Medulla oblongata (tissue), 1 donor: Measurements from ENCODE around the gene PRCC.

ENCODE experiments used
- DNase-seq: peaks from one replicate; pipeline ENCODE4 v3.0.0-alpha.2; 2015; ENCODE audit errors: extremely low spot score

Gene PRCC

DNA sequence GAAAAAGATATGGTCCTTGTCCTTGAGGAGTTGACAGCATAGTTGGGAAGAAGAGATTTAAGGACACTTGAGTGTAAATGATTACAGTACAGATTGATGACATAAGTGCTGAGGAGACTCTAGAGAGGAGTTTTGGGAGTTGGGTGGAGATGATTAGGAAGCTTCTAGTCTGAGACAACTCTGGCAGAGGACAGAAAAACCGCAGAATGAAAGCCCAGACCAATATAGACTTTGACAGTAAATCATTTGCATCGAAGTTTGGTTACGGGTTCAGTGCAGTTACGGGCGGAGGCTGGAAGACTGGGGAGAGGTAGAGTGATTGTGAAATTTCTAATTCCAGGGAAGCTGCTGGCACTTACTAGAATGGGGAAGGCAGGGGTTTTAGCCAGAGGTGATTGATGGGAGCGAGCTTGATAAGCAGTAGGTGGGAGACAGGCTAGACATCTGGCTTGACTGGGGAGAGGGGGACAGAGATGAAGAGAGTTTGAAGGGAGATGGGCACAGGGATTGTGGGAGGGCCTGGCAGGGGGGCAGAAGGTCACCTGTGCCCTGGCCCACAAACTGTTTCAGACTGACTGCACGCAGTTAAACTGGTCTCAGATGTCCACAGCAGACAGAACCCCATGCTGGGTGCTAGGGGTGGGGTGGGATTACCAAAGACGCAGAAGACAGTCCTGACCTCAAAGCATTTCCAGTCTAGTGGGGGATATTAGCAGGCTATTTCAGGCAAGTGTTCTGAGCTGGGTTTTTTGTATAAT is 29.2 kb downstream of the PRCC start:
- DNase-seq: no peak

DNA sequence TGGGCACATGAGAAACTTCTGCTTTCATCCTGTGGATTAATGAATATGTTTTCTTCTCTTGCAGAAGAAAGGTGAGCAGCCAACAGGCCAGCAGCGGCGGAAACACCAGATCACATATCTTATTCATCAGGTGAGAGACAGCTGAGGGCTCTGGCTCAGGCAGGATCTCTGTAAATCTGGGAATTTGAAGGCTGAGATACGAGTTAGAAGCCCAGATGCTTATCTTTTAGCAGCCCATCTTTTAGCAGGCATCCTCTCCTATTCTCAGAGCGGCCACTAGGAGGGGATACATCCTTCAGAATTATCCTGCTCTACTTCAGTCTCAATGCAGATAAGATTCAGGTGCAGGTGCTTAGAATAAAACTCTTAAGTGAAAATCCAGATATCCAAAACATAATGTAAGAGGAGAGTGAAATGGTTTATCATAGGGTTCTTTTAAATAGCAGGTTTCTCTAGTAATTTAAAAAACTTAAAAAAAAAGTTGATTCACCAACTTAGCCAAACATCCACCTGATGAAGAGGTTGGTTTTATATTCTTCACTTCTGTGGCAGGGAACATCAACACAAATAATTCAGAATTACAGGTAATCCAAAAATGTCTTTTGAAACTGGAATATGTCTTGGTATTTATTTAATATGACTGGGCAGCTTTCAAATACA is 30.0 kb downstream of the PRCC start:
- peak; percentile 73 for DNase-seq

DNA sequence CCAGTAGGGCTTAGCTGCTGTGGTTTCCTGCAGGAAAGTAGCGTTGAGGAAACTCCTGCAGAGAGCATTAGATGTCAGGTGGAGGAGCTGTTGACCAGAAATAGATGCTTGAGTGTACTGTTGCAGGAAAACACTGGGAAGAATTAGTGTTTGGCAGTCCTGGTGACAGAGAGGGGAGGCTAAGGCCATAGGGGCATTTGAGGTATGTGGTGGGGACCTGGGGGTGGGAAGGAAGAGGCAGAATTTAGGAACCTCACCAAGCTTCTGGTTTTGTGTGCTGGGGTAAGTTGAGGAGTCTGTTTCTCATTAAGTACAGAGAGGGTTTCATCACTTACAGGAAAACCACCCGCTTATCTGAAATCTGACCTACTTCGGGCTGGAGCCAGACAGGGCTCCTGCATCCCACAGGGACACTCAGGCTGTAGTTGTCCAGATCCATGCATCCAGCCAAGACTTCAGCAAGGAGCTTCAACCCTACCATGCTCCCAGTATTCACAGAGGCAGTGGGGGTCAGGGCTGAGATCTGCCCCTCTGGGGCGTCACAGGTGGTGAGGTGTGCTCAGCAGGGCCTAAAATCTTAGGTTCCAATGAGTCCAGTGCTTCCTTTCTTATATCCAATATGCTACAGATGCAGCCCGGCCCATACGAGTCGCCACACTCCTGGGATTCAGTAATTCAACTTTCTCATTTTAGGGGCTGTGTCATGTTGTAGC is 34.2 kb downstream of the PRCC start:
- no peak for DNase-seq

DNA sequence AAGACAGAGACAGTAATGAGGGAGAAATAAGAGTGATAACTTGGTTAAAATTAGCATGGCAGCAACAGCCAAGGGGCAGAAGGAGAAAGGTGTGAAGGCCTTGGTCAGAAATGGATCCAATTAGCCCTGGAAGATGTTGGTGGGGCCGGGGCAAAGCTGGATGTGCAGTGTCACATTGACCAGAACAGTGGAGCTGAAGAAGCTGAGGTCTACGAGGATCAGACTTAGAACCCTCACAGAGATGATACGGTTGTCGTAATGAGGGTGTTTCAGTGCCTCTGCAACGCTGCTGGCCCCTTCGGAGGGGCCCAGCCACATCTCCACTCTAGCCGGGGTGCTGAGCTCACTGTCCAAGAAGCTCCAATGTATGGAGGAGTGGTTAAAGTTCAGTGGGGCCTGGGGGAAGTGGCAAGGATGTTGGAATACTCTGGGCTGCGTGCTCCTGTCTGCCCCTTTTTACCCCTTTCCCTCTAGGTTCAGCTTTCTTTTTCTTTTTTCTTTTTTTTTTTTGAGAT is 35.1 kb downstream of the PRCC start:
- no peak for DNase-seq

DNA sequence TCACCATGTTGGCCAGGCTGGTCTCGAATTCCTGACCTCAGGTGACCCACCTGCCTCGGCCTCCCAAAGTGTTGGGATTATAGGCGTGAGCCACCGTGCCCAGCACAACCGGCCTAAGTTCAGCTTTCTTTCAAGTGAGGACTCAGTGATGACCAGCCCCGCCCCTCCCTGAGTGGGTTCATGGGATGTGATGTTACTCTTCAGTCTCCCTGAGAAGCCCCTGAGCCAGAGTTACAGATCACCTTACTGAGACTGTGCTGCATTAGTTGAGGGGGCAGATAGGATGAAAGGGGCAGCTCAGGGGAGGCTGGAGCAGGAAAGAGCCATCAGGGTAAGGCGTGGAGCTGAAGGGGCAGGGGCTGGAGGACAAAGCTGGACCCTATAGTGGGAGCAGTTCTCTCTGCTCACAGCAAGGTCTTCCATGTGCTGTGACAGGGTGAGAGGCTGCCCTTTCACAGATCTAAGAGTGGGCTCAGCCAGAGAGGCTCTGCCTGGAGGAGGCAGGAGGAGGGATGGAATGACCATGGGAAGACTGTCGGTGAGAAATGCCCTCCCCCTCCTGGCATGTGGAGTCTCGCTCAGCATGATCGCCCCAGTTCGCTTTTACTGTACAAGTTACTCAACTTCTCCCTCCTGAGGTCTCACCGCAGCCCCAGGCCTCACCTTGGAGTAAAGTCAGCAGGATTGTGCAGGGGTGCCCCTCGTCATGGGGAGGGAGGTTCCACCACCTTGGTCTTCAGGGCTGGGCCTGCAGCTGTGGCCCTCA is 35.9 kb downstream of the PRCC start:
- no peak for DNase-seq

DNA sequence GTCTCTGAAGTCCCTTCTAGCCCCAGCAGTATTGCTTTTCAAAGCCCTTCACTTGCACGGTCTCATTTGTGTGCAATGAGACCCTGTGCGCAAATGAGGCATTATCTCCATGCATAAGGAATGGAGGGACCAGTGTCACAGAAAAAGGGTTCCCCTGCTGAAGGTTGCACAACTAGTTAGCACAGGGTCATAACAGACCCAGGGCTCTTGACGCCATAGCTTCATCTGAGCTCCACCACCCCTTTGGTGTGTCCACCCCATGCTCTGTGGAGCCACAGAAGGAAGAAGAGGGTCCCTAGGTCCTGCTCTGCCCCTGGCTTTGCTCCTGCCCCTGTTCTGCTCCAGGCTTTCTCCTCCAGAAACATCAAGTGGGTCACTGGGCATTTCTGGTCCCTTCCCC is 36.7 kb downstream of the PRCC start:
- no peak for DNase-seq

DNA sequence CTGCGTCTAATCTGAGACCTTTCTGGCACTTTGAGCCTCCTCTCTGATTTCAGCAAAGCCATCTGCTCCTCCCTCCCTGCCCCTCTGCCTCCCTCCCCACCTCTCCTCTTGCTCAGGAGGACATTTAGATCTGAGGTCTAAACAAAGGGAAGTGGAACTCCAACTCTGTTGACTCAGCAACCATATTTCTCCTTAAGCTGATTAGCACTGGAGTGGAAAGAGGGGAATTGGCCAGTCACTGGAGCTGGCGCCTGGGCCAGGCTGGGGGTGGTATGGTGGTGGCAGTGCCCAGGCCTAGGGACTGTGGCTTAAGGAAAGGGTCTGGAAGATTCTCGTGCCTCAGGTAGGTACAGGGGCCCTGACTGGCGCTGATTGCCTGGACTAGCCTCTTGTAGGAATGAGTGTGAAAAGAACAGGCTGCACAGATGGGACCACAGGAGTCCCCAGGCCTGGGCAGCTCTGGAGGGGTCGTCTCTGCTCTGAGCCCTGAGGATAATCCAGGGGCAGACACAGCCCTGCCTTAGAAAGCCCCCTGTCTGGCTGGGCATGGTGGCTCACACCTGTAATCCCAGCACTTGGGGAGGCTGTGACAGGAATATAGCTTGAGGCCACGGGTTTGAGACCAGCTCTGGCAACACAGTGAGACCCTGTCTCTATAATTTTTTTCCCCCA is 37.4 kb downstream of the PRCC start:
- DNase-seq: peak; percentile 82

DNA sequence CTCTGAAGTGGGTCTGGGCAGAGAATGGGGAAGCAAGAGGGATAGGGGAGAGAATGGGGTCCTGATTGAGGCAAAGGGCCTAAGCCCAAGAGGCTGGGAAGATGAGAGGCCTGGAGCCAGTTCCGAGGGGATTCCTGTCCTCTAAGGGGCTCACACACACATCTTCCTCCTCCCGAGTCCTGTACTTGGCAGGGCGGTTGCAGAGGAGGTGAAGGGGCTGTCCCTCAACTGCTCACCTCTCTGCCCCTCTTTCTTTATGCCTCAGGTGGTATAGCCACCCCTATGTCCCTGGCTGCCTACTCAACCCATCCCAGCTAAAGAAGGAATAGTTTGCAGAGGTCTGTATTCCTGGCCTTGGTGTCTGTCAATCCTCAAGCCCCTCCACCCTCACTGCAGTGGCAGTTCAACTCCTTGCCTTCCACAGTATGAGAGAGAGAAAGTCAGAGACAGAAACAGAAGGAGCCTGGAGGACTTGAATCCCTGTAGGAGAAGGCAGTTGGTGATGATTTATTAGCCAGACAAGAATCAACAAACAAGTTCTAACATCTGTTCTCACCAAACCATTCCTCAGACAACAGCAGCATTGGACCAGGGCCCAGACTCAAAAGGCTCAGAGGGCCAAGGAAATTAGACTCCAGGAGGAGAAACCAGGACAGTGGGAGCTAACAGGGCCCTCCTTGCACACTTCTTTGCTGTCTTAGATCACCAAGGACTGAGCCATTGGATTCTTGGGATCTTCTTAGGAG is 38.6 kb downstream of the PRCC start:
- peak; percentile 28 for DNase-seq

DNA sequence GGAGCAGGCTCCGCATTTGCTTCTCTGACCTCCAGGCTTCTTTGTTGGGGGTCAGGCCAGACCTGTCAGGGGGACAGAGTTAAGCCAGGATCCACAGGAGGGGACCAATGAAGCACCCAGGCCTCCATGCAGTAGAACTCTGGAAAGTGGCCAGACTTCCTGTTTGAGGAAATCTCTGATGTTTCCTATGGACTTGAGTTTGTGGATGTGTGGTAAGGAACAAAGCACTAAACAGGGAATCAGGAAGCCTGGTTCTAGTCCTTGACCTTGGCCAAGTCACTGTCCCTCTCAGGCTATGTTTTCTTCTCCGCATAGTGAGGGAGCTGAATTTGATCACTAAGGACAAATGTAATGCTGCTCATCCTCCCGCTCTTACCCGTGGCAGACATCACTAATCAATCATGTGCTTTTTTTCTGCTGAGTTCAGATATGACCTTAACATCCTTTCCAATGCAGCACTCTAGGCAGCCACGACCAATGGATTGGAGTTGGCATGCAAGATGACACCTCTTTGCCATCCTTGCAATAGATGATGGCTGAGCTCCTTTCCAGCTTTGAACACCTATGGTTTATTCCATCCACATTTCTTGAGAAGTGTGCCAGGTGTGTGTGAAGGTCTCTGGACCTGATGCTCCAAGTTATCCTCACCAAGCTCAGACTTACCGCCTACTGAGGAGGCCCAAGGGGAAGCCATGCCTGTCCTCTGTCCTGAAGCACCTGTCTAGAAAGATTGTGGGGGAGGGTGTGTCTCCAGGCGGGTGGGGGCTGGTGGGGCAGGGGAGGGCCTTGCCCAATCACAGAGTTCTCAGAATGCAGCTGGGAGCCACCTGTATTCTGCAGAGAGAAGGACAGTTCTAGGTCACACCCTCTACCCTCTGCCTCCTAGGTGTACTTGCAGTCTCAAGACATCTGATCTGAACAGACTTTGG is 39.4 kb downstream of the PRCC start:
- DNase-seq: no peak

DNA sequence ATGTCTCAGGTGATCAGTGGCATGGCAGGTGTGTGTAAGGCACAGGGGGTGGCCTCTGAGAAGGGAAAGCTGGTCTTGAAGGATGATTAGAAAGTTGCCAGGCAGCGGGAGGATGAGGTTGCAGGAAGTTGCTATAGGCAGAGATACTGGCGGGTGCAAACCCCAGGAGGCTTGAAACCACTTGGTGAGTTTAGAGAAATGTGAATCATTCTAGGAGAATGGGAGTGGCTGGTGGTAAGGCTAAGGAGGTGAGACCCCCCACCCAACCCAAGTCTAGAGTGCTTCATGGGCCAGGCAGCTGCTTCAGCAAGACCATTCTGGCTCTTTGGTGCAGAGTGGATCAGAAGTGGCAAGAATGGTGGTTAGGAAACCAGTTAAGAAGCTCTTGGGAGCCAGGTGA is 40.3 kb downstream of the PRCC start:
- DNase-seq: no peak

DNA sequence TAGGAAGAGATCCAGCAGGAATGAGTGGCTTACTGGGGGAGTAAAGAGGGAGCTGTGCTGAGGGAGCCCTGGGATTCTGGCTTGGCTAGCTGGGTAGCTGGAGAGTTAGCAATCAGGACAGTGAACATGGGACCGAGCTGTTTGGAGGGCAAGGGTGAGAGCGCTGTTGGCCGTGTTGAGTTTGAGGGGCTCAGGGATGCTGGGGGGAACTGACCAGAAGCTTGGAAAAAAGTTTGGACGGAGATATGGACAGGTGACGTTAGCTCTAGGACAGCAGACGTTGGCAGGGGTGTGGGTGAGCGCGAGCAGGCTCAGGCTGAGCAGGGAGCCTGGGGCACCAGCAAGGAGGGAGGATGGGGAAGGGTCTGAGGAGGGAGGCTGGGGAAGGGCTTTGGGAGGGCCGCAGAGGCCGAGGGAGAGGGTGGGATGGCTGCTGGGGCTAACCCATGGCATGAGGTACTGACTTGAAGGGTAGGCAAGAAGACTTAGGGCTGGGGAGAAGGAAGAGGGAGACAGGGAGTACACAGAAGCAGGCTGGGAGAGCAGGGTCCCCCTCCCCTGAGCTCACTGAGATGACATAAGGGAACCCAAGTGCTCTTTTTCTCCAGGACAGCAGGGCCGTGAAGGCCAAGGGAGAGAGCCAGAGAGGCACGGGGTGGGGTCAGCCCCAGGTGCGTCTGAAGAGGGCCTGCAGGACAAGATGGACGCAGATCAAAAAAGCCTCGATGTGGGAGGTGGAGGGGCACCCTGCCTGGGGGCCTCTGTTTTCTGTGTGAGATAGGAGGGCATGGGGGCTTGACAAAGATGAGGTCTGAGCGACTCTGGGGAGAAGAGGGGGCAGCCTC is 41.1 kb downstream of the PRCC start:
- no peak for DNase-seq

DNA sequence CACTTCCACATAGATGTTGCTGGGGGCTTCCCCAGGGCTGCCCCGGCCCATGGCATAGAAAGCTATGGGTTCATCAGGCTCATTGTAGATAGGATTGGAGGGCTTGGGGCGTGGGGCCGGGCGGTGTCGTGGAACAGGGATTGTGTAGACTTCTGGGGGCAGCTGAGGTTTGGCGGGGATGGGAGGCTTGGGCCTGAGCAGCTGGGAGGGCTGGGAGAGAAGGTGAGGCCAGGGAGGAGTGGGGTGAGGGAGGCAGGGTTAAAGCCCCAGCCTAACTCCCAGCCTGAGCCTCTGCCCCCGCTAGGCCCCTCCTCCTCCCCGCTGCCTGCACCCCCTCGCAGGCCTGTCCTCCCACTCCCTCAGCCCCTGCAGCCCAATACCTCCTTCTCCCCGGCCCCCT is 41.9 kb downstream of the PRCC start:
- DNase-seq: no peak

DNA sequence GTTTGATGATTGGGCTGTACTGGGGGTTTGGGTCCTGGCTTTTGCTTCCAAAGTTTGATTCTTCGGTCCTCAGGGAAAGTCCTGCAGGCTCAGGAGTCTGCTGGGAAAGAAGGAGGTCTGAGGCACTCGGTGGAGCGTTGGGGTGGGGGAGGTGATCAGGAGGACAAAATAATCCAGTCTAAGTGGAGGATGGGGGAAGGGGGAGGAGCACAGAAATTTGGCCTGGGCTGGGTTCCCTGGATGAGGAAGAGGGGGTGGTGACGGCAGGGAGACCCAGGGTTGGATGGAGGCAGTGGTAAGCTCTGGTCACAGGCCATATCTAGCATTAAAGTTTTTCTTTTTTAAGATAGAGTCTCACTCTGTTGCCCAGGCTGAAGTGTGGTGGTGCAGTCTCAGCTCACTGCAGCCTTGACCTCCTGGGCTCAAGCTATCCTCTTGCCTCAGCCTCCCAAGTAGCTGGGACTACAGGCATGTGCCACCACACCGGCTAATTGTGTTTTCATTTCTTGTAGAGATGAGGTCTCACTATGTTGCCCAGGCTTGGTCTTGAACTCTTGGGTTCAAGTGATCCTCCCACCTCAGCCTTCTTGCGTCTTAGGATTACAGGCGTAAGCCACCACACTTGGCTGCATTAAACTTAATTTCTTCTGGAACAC is 42.5 kb downstream of the PRCC start:
- DNase-seq: no peak

DNA sequence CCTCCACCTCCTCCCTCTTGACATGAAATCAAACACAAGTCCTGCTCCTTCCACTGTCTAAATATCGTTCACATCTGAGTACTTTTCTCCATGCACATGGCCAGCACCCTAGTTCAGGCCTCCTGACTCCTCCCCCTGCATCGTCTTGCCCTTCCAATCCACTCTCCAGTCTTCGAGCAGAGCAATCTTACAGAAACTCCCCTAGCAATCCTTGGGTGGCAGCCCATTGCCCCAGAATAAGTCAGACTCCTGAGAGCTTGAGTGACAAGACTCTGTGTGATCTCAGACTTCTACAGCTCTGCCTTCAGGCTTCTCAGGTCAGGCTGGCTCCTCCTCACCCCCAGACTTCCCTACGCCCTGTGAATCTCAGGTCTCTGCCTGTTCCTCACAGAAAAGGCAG is 43.8 kb downstream of the PRCC start:
- no peak for DNase-seq

DNA sequence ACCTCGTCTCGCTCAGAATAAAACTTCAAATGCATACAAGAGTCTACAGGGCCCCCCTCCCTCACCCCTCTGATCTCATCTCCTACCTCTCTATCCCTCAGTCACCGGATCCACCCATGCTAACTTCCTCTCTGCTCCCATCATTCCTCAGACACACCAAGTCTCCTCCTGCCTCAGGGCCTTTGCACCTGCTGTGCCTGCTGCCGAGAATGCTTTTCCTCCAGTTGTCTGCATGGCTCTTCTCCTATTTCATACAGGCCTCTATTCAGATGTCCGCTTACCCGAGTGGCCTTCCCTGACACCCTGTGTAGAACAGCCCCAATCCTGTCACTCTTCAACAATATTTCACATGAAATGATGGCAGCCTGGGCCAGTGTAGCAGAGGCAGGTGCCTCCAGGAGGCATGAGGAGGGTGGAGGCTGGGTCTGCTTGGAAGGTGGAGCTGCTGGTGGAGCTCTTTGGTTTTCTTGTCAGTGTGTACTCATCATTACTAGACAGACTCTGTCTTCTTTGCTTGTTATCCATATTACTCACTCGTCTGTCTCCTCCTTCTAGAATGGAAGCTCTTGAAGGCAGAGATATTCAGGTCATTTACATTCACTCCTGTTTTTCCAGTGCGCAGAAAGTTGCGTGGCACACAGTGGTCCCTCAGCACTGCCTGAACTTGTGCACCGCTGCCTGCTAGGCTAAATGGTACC is 45.1 kb downstream of the PRCC start:
- DNase-seq: no peak

DNA sequence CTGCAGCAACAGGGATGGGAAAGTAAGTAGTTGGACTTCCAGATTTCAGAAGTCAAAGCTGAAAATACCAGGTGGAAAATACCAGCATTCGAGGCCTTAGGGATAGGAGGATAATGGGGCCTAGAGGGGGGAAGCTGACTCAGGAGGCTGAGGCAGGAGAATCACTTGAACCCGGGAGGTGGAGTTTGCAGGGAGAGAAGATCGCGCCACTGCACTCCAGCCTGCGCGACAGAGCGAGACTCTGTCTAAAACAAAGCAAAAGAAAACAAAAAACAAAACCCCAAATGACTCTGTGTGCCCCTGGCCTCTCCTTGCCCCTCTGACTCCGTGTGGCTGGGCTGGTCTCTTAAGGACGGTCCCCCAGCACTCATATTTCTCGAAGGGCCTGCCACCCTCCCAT is 46.0 kb downstream of the PRCC start:
- DNase-seq: no peak

DNA sequence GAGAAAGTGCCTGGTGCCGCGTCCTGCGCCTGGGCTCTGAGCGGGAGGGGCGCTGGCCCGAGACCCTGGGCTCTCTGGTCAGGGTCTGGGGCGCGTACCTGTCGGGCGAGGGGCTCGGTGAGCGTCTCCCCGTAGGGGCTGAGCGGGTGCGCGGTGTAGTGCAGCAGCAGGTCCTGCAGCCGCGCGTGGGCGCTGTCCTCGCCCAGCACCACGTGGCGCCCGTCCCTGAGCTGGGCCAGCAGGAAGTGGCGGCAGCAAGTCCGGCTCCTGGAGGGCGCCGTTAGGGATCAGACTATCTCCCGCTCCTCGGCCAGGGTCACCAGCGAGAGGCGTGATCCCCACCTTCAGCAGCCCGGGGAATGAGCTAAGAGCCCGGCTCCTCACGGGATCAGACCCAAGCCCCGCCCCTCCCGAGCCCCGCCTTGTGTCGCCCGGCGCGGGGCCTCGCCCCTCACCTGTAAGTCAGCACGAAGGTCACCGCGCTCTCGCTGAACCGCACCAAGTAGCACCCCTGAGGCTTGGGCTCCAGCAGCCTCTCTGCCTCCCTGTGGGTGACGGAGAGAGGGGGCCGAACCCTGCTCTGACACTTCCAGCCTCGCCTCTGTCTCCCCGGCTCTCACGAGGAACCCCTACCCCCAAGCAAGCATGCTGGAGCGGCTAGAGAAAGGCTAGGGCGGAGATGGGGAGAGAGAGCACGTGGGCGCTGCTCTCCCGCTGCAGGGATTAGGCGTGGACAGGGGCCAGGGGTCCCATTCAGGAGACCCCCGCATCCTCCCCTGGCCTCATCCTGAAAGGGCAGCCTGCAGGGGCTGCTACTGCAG is 46.6 kb downstream of the PRCC start:
- peak; percentile 66 for DNase-seq
